CD14-positive monocyte (primary cell): ENCODE results near the gene MYO1G. TPM values are rescaled to one million over a fixed set of nuclear protein-coding genes. Genes with fewer than 3 reads are reported as not detected.

ENCODE experiments used
- DNase-seq, 3 donors: peaks; one replicate each; pipeline ENCODE4 v3.0.0-alpha.2; 2011 to 2022
- H2AFZ ChIP-seq: 2 replicates; pipeline ENCODE4 v1.6.0; 2012; ENCODE audit warnings: mild to moderate bottlenecking, low read depth, low read length, inconsistent platforms; ENCODE audit not compliant: insufficient read depth, poor library complexity, severe bottlenecking
- H3K27ac ChIP-seq, 2 donors: 1 replicate in 1 of 2; 2 replicates in 1 of 2; pipeline ENCODE4 v1.5.1; 2012 to 2013; ENCODE audit warnings: low read length in 2 of 2, control low read depth in 1 of 2, inconsistent platforms in 1 of 2, low read depth in 1 of 2, mild to moderate bottlenecking in 1 of 2
- H3K27me3 ChIP-seq, 2 donors: one replicate each; pipeline versions ENCODE4 v1.6.0 to v1.6.1; 2011 to 2013; ENCODE audit warnings: low read length in 2 of 2; ENCODE audit not compliant: control insufficient read depth in 2 of 2, insufficient read depth in 2 of 2
- H3K36me3 ChIP-seq, 2 donors: replicated peaks in 1 of 2; 1 replicate in 1 of 2; 2 replicates in 1 of 2; pipeline versions ENCODE4 v1.5.1 to v1.6.1; 2012 to 2013; ENCODE audit warnings: low read length in 2 of 2, control low read depth in 1 of 2, inconsistent platforms in 1 of 2, mild to moderate bottlenecking in 1 of 2; ENCODE audit not compliant: insufficient read depth in 2 of 2, control insufficient read depth in 1 of 2
- H3K4me1 ChIP-seq, 2 donors: 1 replicate in 1 of 2; 2 replicates in 1 of 2; pipeline versions ENCODE4 v1.5.1 to v1.6.1; 2012 to 2013; ENCODE audit warnings: low read length in 2 of 2, control low read depth in 1 of 2, inconsistent platforms in 1 of 2, mild to moderate bottlenecking in 1 of 2, moderate library complexity in 1 of 2; ENCODE audit not compliant: insufficient read depth in 2 of 2, control insufficient read depth in 1 of 2
- H3K4me2 ChIP-seq: replicated peaks from 2 replicates; pipeline ENCODE3; 2012; ENCODE audit warnings: low read length, moderate library complexity, mild to moderate bottlenecking; ENCODE audit not compliant: poor library complexity, severe bottlenecking; ENCODE audit errors: extremely low read depth
- H3K4me3 ChIP-seq, 3 experiments: fragments of 200-600 bp in 1 of 3; sonication (generic) in 1 of 3; replicated peaks in 1 of 3; 1 replicate in 2 of 3; 2 replicates in 1 of 3; pipeline ENCODE4 v1.5.1; 2011 to 2013; ENCODE audit warnings: low read length in 3 of 3, mild to moderate bottlenecking in 3 of 3, control low read depth in 2 of 3, low read depth in 2 of 3, inconsistent platforms in 1 of 3, moderate library complexity in 1 of 3
- H3K79me2 ChIP-seq: 2 replicates; pipeline ENCODE4 v1.6.0; 2012; ENCODE audit warnings: mild to moderate bottlenecking, control low read depth, inconsistent platforms, low read length, moderate library complexity; ENCODE audit not compliant: insufficient read depth
- H3K9ac ChIP-seq: 2 replicates; pipeline ENCODE4 v1.6.0; 2017; ENCODE audit warnings: low read length, mild to moderate bottlenecking; ENCODE audit not compliant: insufficient read depth, poor library complexity, severe bottlenecking
- H3K9me3 ChIP-seq, 2 donors: replicated peaks in 1 of 2; 1 replicate in 1 of 2; 2 replicates in 1 of 2; pipeline versions ENCODE4 v1.5.1 to v1.6.1; 2012 to 2013; ENCODE audit warnings: low read length in 2 of 2, control low read depth in 1 of 2; ENCODE audit not compliant: control insufficient read depth in 1 of 2, insufficient read depth in 1 of 2
- H4K20me1 ChIP-seq: 2 replicates; pipeline ENCODE4 v1.6.0; 2012; ENCODE audit warnings: mild to moderate bottlenecking, low read length, control low read depth, moderate library complexity; ENCODE audit not compliant: insufficient read depth
- H3K27ac Mint-ChIP-seq, 7 donors: one replicate each; pipeline ENCODE4 v1.8.0; 2020; ENCODE audit warnings: mild to moderate bottlenecking in 7 of 7, mixed read lengths in 7 of 7, moderate library complexity in 6 of 7, inconsistent platforms in 2 of 7
- H3K27me3 Mint-ChIP-seq, 3 donors: one replicate each; pipeline ENCODE4 v1.8.0; 2021 to 2022; ENCODE audit warnings: low read depth in 3 of 3, mild to moderate bottlenecking in 3 of 3, mixed read lengths in 3 of 3, moderate library complexity in 3 of 3, inconsistent platforms in 1 of 3
- H3K36me3 Mint-ChIP-seq, 2 donors: one replicate each; pipeline ENCODE4 v1.8.0; 2020; ENCODE audit warnings: mixed read lengths in 2 of 2, inconsistent platforms in 1 of 2, mild to moderate bottlenecking in 1 of 2
- H3K4me1 Mint-ChIP-seq: one replicate; pipeline ENCODE4 v1.8.0; 2020; ENCODE audit warnings: mild to moderate bottlenecking, mixed read lengths
- H3K4me3 Mint-ChIP-seq, 2 donors: one replicate each; pipeline ENCODE4 v1.8.0; 2020; ENCODE audit warnings: mild to moderate bottlenecking in 2 of 2, mixed read lengths in 2 of 2, moderate library complexity in 1 of 2
- H3K9me3 Mint-ChIP-seq, 7 donors: one replicate each; pipeline ENCODE4 v1.8.0; 2020 to 2022; ENCODE audit warnings: mixed read lengths in 7 of 7, mild to moderate bottlenecking in 6 of 7, moderate library complexity in 6 of 7, inconsistent platforms in 2 of 7
- CTCF ChIP-seq: fragments of 200-600 bp; IDR thresholded peaks from one replicate; pipeline ENCODE4 v1.8.0; 2022; ENCODE audit warnings: antibody characterized with exemption, mild to moderate bottlenecking
- WGBS: methylation state at CpG from one replicate; pipeline ENCODE4 v1.1.5; 2013; ENCODE audit warnings: missing lambda C conversion rate; ENCODE audit not compliant: insufficient coverage; 5-methylcytosine and 5-hydroxymethylcytosine counted together
- intact Hi-C, 2 donors: fragments of 100-400 bp; cut with micrococcal nuclease; formaldehyde crosslinking; loops; one replicate each; pipeline versions ENCODE4 v1.15.0 to v1.15.1; 2023
- polyA plus RNA-seq, 3 donors: library from polyadenylated mRNA; depleted of rRNA in 1 of 3; unstranded in 2 of 3; stranded (reverse) in 1 of 3; fragments of 300-500 nt in 2 of 3; fragments of >200 nt in 1 of 3; fragmentation: Illumina TruSeq in 2 of 3; gene quantifications; 1 replicate in 2 of 3; 2 replicates in 1 of 3; pipeline ENCODE4 v1.2.3, GENCODE V29; 2012 to 2021

MYO1G gene
- polyA plus RNA-seq, 3 donors = 119 to 314 (median 135) TPM

GRCh38 chr7:44984478-44984758 is 5.6 kb upstream of the MYO1G start:
- Mint-ChIP-seq H3K4me1 (peaks cover 66% of the 10 kb centered on the region), H3K27me3 (peaks cover 0 to 2% (median 0%) of the 10 kb centered on the region in 3 donors), H3K9me3 (no peaks in the 10 kb centered on the region), H3K4me3 (peak overlapping the region in 1 of 2 donors; percentile 100), H3K27ac (peak overlapping the region in 6 of 7 donors; percentile 63 to 99 (median 98)), H3K36me3 (peaks cover 41 to 43% of the 10 kb centered on the region in 2 donors)
- no peak for TF ChIP-seq CTCF
- Histone ChIP-seq H3K79me2 (peaks cover 46% of the 10 kb centered on the region), H3K4me2 (peak overlapping the region; percentile 80), H3K9ac (no peak overlapping the region), H2AFZ (no peak overlapping the region), H3K27me3 (no peaks in the 10 kb centered on the region), H3K27ac (peak overlapping the region in 1 of 2 donors; percentile 37), H3K36me3 (peaks cover 24 to 41% of the 10 kb centered on the region in 2 donors), H4K20me1 (peaks cover 25% of the 10 kb centered on the region), H3K9me3 (no peaks in the 10 kb centered on the region), H3K4me1 (peaks cover 55 to 62% of the 10 kb centered on the region in 2 donors), H3K4me3 (peak overlapping the region in 1 of 3 experiments; percentile 88)
- intact Hi-C loops = loop anchor here in 1 of 2 donors (10.0 kb wide), 1 partner anchor 100 kb away; the partner anchor contains the start of gene PURB
- no peak for DNase-seq
- WGBS = 71% methylated on average over 2 of the region's 3 CpGs

- WGBS = 92% methylated on average over 1 of the region's 6 CpGs
- peaks cover 59 to 67% of the 10 kb centered on the region in 2 donors for H3K4me1 ChIP-seq
- Mint-ChIP-seq H3K9me3 (no peaks in the 10 kb centered on the region), H3K27me3 (peaks cover 0 to 2% (median 0%) of the 10 kb centered on the region in 3 donors), H3K36me3 (peaks cover 41 to 43% of the 10 kb centered on the region in 2 donors), H3K27ac (peak overlapping the region; percentile 63 to 99 (median 97)), H3K4me3 (peak overlapping the region in 1 of 2 donors; percentile 100), H3K4me1 (peaks cover 70% of the 10 kb centered on the region)
- H3K36me3 ChIP-seq = peaks cover 24 to 41% of the 10 kb centered on the region in 2 donors
- peak overlapping the region in 1 of 3 experiments; percentile 88 for H3K4me3 ChIP-seq
- peak overlapping the region; percentile 80 for H3K4me2 ChIP-seq
- H3K27ac ChIP-seq = peak overlapping the region in 1 of 2 donors; percentile 37
- no peak overlapping the region for H2AFZ ChIP-seq
- H3K79me2 ChIP-seq = peaks cover 51% of the 10 kb centered on the region
- no peak for TF ChIP-seq CTCF
- intact Hi-C loops = loop anchor here in 1 of 2 donors (10.0 kb wide), 1 partner anchor 99 kb away; the partner anchor contains the start of gene PURB
- DNase-seq = no peak
- no peaks in the 10 kb centered on the region for H3K9me3 ChIP-seq
- H4K20me1 ChIP-seq = peaks cover 25% of the 10 kb centered on the region
- no peaks in the 10 kb centered on the region for H3K27me3 ChIP-seq
- H3K9ac ChIP-seq = no peak overlapping the region
Observed at GRCh38 chr7:44983742-44984477, 5.1 kb upstream of the MYO1G start.
